ENCODE results near the gene CTBP2. TPM values are rescaled to one million over a fixed set of nuclear protein-coding genes. Genes with fewer than 3 reads are reported as not detected.

The CTBP2 gene
- total RNA-seq, 1 experiment from 2014 or later = 77.8 TPM

GRCh38 chr10:124966008-124966407, 194.4 kb downstream of the CTBP2 start:
- TF ChIP-seq, protein P1, sequence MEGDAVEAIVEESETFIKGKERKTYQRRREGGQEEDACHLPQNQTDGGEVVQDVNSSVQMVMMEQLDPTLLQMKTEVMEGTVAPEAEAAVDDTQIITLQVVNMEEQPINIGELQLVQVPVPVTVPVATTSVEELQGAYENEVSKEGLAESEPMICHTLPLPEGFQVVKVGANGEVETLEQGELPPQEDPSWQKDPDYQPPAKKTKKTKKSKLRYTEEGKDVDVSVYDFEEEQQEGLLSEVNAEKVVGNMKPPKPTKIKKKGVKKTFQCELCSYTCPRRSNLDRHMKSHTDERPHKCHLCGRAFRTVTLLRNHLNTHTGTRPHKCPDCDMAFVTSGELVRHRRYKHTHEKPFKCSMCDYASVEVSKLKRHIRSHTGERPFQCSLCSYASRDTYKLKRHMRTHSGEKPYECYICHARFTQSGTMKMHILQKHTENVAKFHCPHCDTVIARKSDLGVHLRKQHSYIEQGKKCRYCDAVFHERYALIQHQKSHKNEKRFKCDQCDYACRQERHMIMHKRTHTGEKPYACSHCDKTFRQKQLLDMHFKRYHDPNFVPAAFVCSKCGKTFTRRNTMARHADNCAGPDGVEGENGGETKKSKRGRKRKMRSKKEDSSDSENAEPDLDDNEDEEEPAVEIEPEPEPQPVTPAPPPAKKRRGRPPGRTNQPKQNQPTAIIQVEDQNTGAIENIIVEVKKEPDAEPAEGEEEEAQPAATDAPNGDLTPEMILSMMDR (conservative IDR thresholded peaks at IDR 0.05; ENCODE audit: low read depth, low read length) = no peak
- no peak for TF ChIP-seq EZH2 (IDR thresholded peaks at IDR 0.05; ENCODE audit: borderline replicate concordance, low read depth, low read length, poor library complexity, severe bottlenecking)
- Histone ChIP-seq H3K4me1 (ENCODE audit: insufficient read depth, low read length, poor library complexity, severe bottlenecking) (no peaks in the 10 kb centered on the region), H3K36me3 (ENCODE audit: insufficient read depth, low read length, poor library complexity, severe bottlenecking) (peaks cover 7% of the 10 kb centered on the region), H3K27me3 (replicated peaks; ENCODE audit: insufficient read depth, low read depth, low read length, poor library complexity) (no peaks in the 10 kb centered on the region), H3K4me3 (ENCODE audit: low read depth, low read length, poor library complexity, severe bottlenecking) (no peak overlapping the region), H3K9me3 (ENCODE audit: low read depth, low read length, poor library complexity, severe bottlenecking) (no peaks in the 10 kb centered on the region), H3K27ac (ENCODE audit: low read depth, low read length, poor library complexity, severe bottlenecking) (no peak overlapping the region)
- CTCF ChIA-PET = no interaction called here
- BruUV-seq (replicated peaks) = no TSS peak
- intact Hi-C loops (cut with micrococcal nuclease; ENCODE audit: unreplicated experiment) = no loop called here
- DNase-seq (ENCODE audit: low spot score) = no peak
- POLR2A ChIA-PET (ENCODE audit: low non-redundant PET) = no interaction called here

DNA sequence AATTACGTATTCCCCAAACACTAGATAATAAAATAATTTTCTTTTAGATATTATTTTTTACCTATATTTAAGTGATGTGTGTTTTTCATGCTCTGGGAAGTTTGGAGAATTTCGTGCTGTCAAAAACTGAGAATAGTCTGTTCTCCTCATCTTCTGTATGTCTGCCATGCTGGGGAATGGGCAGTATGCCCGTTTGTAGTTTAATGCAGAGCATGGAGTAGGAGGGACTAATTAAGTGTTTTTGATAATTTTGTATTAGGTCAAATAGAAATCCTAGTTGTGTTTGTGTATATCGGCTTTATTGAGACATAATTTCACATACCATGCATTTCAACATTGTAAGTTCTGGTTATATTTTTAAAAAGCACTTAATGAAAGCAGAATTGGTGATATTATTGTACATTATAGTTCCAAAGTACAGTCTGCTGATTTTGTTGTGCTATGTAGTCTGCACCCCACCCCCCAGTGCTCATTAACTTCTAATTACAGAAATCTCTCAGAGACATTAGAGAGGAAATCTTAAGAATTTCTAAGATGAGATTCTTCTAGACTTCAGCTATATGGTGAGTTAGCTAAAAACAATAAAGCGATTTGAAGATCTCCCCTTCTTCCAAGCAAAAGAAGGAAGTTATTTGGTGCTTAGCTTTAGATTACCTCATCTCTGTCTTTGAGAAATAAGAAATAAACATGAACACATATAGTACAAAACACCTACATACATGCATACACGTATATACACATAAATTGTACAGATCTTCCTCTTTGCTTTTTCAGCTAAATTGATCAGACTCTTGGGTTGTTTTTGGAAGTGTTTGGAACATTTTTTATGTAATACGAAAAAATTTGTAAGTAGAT, 196.3 kb downstream of the CTBP2 start:
- ChIA-PET CTCF (no interaction called here), POLR2A (ENCODE audit: low non-redundant PET) (no interaction called here)
- DNase-seq (ENCODE audit: low spot score) = no peak
- Histone ChIP-seq H3K4me3 (ENCODE audit: low read depth, low read length, poor library complexity, severe bottlenecking) (no peak overlapping the region), H3K9me3 (ENCODE audit: low read depth, low read length, poor library complexity, severe bottlenecking) (no peaks in the 10 kb centered on the region), H3K27me3 (replicated peaks; ENCODE audit: insufficient read depth, low read depth, low read length, poor library complexity) (no peaks in the 10 kb centered on the region), H3K27ac (ENCODE audit: low read depth, low read length, poor library complexity, severe bottlenecking) (no peak overlapping the region), H3K4me1 (ENCODE audit: insufficient read depth, low read length, poor library complexity, severe bottlenecking) (no peaks in the 10 kb centered on the region), H3K36me3 (ENCODE audit: insufficient read depth, low read length, poor library complexity, severe bottlenecking) (peaks cover 7% of the 10 kb centered on the region)
- BruUV-seq (replicated peaks) = no TSS peak
- TF ChIP-seq, protein P1 (conservative IDR thresholded peaks at IDR 0.05; ENCODE audit: low read depth, low read length) = no peak
- no peak for TF ChIP-seq EZH2 (IDR thresholded peaks at IDR 0.05; ENCODE audit: borderline replicate concordance, low read depth, low read length, poor library complexity, severe bottlenecking)
- intact Hi-C loops (cut with micrococcal nuclease; ENCODE audit: unreplicated experiment) = no loop called here

GRCh38 chr10:124962421-124962820, 197.9 kb downstream of the CTBP2 start:
- no peak for DNase-seq (ENCODE audit: low spot score)
- peaks cover 5% of the 10 kb centered on the region for H3K36me3 ChIP-seq (ENCODE audit: insufficient read depth, low read length, poor library complexity, severe bottlenecking)
- no peak overlapping the region for H3K27ac ChIP-seq (ENCODE audit: low read depth, low read length, poor library complexity, severe bottlenecking)
- no peak for TF ChIP-seq EZH2 (IDR thresholded peaks at IDR 0.05; ENCODE audit: borderline replicate concordance, low read depth, low read length, poor library complexity, severe bottlenecking)
- TF ChIP-seq, protein P1 (conservative IDR thresholded peaks at IDR 0.05; ENCODE audit: low read depth, low read length) = no peak
- no peaks in the 10 kb centered on the region for H3K9me3 ChIP-seq (ENCODE audit: low read depth, low read length, poor library complexity, severe bottlenecking)
- ChIA-PET CTCF (no interaction called here), POLR2A (ENCODE audit: low non-redundant PET) (no interaction called here)
- H3K4me1 ChIP-seq (ENCODE audit: insufficient read depth, low read length, poor library complexity, severe bottlenecking) = peaks cover 3% of the 10 kb centered on the region
- intact Hi-C loops (cut with micrococcal nuclease; ENCODE audit: unreplicated experiment) = no loop called here
- no TSS peak for BruUV-seq (replicated peaks)
- no peak overlapping the region for H3K4me3 ChIP-seq (ENCODE audit: low read depth, low read length, poor library complexity, severe bottlenecking)
- no peaks in the 10 kb centered on the region for H3K27me3 ChIP-seq (replicated peaks; ENCODE audit: insufficient read depth, low read depth, low read length, poor library complexity)
